Non-pigmented ciliary epithelial cell (primary cell): ENCODE data around the gene ACAD10.
"Not testable (repeated sequence)": the region's sequence is repeated elsewhere in the genome, so short reads cannot be mapped to it uniquely, and the experiment has no call there.

Experiments used
- DNase-seq: peaks from one replicate; pipeline ENCODE4 v3.0.0-alpha.2; 2010; ENCODE audit warnings: low read depth

ACAD10 gene

GRCh38 chr12:111753144-111753881 lies 67.5 kb downstream of the ACAD10 start:
- no peak for DNase-seq

- no peak for DNase-seq
These were observed 68.8 kb downstream of the ACAD10 start for GRCh38 chr12:111754671-111755070.

GRCh38 chr12:111756196-111756595 lies 70.3 kb downstream of the ACAD10 start:
- no peak for DNase-seq

GRCh38 chr12:111756681-111757080 lies 70.8 kb downstream of the ACAD10 start:
- no peak for DNase-seq

- no peak for DNase-seq
These were observed 71.7 kb downstream of the ACAD10 start for GRCh38 chr12:111757361-111758119.

- no peak for DNase-seq
These were observed 72.3 kb downstream of the ACAD10 start for GRCh38 chr12:111758120-111758561.

- no peak for DNase-seq
These were observed 73.4 kb downstream of the ACAD10 start for GRCh38 chr12:111759271-111759670.

GRCh38 chr12:111759991-111760390 lies 74.1 kb downstream of the ACAD10 start:
- DNase-seq, result no peak

- no peak for DNase-seq
These were observed 75.2 kb downstream of the ACAD10 start for GRCh38 chr12:111761099-111761498.

GRCh38 chr12:111761706-111762105 lies 75.9 kb downstream of the ACAD10 start:
- DNase-seq, result no peak

- DNase-seq, result not testable (repeated sequence)
These were observed 77.7 kb downstream of the ACAD10 start for GRCh38 chr12:111763552-111763951.

GRCh38 chr12:111764120-111764821 lies 78.4 kb downstream of the ACAD10 start:
- no peak for DNase-seq

GRCh38 chr12:111766608-111767361 lies 80.9 kb downstream of the ACAD10 start, which contains the start of gene ALDH2:
ALDH2 (plus strand) TSS chr12:111766933; CDS start chr12:111766983, 50 bp downstream.
- no peak for DNase-seq

- no peak for DNase-seq
These were observed 81.7 kb downstream of the ACAD10 start for GRCh38 chr12:111767362-111768158.

GRCh38 chr12:111768159-111768895 lies 82.5 kb downstream of the ACAD10 start:
- DNase-seq, result no peak

GRCh38 chr12:111769599-111769998 lies 83.7 kb downstream of the ACAD10 start:
- no peak for DNase-seq

- DNase-seq, result peak; percentile 34
These were observed 88.1 kb downstream of the ACAD10 start for GRCh38 chr12:111773801-111774551.

- no peak for DNase-seq
These were observed 89.6 kb downstream of the ACAD10 start for GRCh38 chr12:111775205-111776193.
